Fibroblast of the aortic adventitia (primary cell): ENCODE data around the gene SPHKAP. TPM values are rescaled to one million over a fixed set of nuclear protein-coding genes. Genes with fewer than 3 reads are reported as not detected.
"Not testable (repeated sequence)": the region's sequence is repeated elsewhere in the genome, so short reads cannot be mapped to it uniquely, and the experiment has no call there.

Source experiments
- DNase-seq: peaks from one replicate; pipeline ENCODE4 v3.0.0-alpha.2; 2010; ENCODE audit warnings: low read depth
- H3K4me3 ChIP-seq: 2 replicates; pipeline ENCODE4 v1.5.1; 2011; ENCODE audit warnings: low read depth, mild to moderate bottlenecking, control low read depth, low read length, moderate library complexity
- small RNA-seq: library from RNA; depleted of rRNA; stranded (forward); fragments of <200 nt; gene quantifications from one replicate; pipeline ENCODE3, GENCODE V24; 2012
- total RNA-seq: library from RNA; depleted of rRNA; stranded (reverse); fragments of >200 nt; gene quantifications from 2 replicates; pipeline ENCODE4 v1.2.3, GENCODE V29; 2012; ENCODE audit warnings: low replicate concordance
- TF ChIP-seq, protein P1 (sequence below): IDR thresholded peaks from 2 replicates; pipeline ENCODE4 v1.5.1; 2011; ENCODE audit warnings: mild to moderate bottlenecking, low read length, control low read depth, inconsistent platforms; ENCODE audit not compliant: insufficient read depth

The SPHKAP gene
- total RNA-seq, 1 donor = 0.09 TPM

DNA sequence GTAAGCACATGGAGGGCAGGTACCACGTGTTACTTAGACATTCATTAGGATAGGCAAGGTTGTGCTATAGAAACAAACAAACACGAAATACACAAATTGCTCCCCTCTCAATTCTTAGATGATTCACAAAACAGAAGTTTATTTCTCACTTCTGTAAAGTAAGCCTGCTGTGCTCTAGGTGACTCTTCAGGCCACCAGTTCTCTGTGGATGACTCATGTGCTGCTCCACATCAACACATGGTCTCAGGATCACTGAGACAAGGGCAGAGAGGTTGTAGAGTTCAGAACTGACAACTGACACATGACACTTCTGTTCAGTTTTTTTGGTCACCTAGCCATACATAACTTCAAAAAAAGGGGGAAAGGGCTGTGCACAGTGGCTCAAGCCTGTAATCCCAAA is 239.5 kb downstream of the SPHKAP start:
- DNase-seq = no peak
- TF ChIP-seq, protein P1, sequence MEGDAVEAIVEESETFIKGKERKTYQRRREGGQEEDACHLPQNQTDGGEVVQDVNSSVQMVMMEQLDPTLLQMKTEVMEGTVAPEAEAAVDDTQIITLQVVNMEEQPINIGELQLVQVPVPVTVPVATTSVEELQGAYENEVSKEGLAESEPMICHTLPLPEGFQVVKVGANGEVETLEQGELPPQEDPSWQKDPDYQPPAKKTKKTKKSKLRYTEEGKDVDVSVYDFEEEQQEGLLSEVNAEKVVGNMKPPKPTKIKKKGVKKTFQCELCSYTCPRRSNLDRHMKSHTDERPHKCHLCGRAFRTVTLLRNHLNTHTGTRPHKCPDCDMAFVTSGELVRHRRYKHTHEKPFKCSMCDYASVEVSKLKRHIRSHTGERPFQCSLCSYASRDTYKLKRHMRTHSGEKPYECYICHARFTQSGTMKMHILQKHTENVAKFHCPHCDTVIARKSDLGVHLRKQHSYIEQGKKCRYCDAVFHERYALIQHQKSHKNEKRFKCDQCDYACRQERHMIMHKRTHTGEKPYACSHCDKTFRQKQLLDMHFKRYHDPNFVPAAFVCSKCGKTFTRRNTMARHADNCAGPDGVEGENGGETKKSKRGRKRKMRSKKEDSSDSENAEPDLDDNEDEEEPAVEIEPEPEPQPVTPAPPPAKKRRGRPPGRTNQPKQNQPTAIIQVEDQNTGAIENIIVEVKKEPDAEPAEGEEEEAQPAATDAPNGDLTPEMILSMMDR = no peak
- no peak overlapping the region for H3K4me3 ChIP-seq

DNA sequence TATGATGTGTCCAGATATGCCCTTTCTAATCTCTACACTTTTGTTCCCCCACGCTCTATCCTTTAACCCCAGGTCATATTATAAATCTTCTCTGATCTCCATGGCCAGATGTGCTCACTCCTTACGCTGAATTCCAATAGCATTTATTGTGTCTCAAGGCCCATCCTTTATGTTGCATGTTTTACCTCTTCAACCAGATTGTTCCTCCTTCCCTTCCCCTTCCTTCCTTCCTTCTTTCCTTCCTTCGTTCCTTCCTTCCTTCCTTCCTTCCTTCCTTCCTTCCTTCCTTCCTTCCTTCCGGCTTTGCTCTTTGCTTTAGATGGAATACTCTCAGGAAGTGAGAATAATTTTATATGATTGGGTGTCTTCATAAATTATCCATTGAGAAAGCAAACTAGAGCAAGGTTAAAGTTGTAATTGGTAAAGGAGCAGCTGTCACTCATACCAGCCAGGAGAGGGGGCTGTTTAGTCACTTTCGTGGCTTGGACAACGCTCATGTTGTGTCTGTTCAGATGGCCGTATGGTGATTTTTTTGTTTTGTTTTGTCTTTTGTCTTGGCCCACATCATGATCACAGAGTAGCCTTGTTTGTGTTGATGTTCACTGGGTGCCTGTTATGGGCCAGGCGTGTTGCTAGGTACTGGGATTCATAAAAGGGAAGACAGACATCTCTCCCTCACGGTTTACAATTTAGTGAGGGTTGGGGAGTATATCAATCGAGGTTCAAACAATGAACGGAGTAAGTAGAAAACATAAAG is 242.0 kb downstream of the SPHKAP start:
- TF ChIP-seq, protein P1 = peak; percentile 40
- DNase-seq = peak; percentile 34
- H3K4me3 ChIP-seq = no peak overlapping the region

DNA sequence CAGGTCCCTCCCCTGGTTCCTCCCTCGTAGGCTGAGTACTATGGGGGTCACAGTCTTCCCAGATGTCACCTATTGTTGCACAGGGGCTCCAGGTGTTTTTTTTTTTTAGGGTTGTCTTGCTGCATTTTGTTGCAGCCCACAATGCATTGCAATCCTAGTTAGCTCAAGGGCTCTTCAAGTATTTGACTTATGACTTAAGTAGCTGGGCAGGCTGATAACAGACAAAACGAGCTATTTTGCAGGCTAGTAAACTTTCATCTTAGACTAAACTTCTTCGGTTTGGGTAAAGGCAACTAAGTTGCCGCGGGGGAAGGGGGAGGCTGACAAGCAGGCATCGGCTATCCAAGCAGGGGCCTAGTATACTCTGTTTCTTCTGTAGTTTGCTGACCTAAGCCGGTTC is 245.2 kb downstream of the SPHKAP start:
- DNase-seq, H3K4me3 ChIP-seq: not testable (repeated sequence)

DNA sequence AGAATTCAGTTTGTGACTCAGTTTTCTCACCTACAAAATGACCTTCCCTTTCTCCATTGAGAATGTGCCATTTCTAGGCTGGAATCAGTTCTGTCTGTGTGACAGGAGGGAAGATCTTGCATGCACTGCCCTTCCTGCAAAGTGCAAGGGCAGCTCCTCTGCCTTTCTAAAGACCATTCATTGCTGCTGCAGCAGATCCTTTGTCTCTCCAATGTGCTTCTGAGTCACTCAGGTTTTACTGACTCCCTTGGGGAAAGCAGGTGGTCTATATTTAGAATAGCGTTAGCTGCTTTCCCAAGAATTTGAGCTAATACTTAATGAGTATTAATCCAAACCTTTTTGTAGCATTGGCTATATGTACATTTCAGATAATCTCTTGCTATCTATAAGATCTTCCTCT is 247.6 kb downstream of the SPHKAP start:
- DNase-seq = no peak
- no peak overlapping the region for H3K4me3 ChIP-seq
- TF ChIP-seq, protein P1 = no peak

DNA sequence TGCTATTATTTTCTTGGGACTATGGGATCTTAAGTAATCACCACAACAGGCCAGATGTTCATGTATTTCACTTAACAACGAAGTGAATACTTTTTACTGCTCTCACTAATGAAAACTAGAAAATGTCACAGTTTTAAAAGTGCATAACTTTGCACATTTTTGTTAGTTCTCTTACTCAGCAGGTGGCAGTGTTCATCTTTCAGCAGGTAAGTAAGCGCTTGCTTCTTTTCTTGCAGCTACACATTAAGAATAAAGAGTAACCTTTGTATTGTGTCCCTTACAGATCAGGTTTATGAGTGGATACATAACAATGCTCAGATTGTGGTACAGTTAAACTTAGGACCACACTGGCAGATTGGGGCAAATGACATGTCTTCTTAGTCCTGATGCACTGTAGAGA is 249.1 kb downstream of the SPHKAP start:
- TF ChIP-seq, protein P1 = no peak
- no peak overlapping the region for H3K4me3 ChIP-seq
- no peak for DNase-seq

DNA sequence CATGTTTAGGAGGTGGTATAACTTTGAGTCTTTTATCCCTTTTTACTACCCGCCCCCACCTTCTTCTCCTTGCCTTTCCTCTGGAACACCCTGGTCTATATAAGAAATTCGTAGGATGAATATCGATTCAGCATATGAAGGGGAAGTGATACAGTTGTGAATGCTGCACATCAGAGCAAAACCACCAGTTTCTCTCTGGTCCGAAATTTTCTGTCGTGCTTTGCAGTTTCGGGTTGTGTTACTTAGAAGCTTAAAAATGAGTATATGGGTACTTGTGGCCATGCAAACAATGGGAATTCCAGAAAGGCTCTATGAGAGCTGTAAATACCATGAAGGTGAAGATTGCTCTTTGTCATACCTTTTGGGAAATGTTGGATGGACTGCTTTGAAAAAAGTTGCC is 249.5 kb downstream of the SPHKAP start:
- TF ChIP-seq, protein P1 = no peak
- no peak for DNase-seq

More for the DNA sequence above, 249.5 kb downstream of the SPHKAP start:
- H3K4me3 ChIP-seq = no peak overlapping the region

Small RNA genes lying within 50 kb of the gene (small RNA-seq; reads per million reads assigned to genes)
- not detected for gene RNU6-624P
